Retina (tissue), 1 donor: ENCODE data around the gene CDH13.
A peak's percentile ranks its signal among the peaks of the same experiment; 100 is the strongest.

Experiments used
- DNase-seq: peaks from one replicate; pipeline ENCODE4 v3.0.0-alpha.2; 2016

Gene CDH13

DNA sequence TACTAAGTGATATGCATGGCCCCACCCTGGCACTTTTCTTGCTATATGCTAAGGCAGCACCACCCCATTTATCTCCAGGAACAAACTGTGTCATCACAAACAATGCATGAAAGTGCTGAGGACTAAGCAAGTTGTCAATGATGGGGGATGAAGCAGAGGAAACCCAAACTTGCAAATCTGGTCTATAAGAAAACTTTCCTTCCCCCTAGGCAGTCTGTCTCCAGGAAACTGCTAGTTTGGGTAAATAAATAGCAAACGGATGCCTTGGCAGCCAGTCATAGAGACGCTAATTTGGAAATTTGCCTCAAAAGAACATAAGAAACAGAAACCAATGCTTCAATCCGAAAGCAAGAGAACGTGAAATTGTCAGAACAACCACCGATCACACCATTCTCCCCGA is 1175.4 kb downstream of the CDH13 start:
- DNase-seq = no peak

DNA sequence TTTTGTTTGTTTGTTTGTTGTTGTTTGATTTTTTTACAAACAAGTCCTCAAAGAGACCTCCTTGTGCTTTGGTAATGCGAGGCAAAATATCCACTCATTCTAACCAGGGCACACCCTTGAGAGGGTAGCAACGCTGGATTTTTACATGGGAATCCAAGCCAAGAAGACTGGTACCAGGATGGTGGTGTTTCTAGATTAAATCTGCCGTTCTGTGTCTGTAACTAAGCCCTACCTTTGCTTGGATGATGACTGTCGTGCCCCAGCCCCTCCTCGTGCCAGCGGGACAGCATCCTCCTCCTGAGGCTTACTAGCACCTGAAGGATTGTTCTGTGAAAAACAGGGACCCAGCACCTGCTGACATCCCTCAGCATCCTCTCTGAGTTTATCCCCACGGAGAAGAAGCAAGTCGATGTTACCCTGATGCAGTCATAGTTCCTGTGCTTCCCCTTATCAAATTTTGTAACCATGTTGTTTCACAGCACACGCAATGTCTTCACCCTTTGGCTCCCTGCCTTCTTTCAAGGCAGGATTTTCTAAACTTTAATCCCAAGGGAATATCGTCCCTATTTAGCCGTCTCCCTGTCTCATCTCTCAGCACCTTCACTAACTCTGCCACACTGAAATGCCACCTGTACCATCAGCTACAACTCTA is 1175.9 kb downstream of the CDH13 start:
- DNase-seq = no peak

- DNase-seq = no peak
Measured at GRCh38 chr16:83803811-83804210, 1177.0 kb downstream of the CDH13 start.

DNA sequence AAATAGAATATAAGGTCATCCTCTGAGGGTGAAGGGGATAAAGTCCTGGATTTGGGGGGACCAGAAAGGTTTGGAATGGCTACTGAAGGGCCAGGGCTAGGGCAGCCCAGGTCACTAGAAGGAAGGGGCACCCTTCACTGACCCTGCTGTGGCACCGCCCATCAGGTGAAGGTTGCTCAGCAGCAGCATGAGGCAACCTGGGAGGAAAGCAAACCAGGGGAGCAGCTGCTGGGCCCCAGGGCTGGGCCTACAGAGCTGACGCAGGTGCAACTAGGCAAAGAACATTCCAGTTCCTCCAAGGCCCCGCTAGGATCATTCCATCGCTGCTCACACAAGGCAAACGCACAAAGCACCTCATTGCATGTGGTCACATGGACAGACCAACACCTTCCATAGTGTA is 1177.6 kb downstream of the CDH13 start:
- no peak for DNase-seq

DNA sequence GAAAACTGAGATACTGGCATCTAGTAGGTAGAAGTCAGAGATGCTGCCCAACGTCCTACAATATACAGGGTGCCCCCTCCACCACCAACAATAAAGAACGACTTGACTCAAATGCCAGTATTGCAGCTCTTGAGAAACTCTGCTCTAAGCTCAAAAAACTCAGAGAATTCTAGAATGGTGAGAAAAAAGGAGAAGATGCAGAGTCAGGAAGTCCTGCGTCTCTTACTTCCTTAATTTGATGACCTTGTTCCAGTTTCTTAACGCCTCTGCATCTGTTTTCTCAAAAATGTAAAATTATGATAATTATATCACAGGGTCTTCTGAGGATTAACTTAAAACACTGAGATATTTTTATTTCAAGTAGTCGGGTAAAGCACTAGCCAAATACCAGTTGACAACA is 1179.3 kb downstream of the CDH13 start:
- DNase-seq = no peak

DNA sequence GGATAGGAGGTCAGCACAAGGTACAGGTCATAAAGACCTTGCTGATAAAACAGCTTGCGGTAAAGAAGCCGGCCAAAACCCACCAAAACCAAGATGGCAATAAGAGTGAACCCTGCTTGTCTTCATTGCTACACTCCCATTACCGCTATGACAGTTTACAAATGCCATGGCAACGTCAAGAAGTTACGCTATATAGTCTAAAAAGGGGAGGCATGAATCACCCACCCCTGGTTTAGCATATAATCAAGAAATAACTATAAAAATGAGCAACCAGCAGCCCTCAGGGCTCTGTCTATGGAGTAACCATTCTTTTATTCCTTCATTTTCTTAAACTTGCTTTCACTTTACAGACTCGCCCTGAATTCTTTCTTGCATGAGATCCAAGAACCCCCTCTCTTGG is 1180.0 kb downstream of the CDH13 start:
- DNase-seq = no peak

- no peak for DNase-seq
Measured at GRCh38 chr16:83807327-83807709, 1180.5 kb downstream of the CDH13 start.

GRCh38 chr16:83807710-83808572 is 1181.2 kb downstream of the CDH13 start, which contains the start of gene HSBP1:
Gene HSBP1 (plus strand): TSS chr16:83807978. CDS start chr16:83808077, 99 bp downstream.
- DNase-seq = peak; percentile 94

- DNase-seq = peak; percentile 44
Measured at GRCh38 chr16:83808573-83809014, 1181.8 kb downstream of the CDH13 start.

- DNase-seq = no peak
Measured at GRCh38 chr16:83809092-83809491, 1182.3 kb downstream of the CDH13 start.

DNA sequence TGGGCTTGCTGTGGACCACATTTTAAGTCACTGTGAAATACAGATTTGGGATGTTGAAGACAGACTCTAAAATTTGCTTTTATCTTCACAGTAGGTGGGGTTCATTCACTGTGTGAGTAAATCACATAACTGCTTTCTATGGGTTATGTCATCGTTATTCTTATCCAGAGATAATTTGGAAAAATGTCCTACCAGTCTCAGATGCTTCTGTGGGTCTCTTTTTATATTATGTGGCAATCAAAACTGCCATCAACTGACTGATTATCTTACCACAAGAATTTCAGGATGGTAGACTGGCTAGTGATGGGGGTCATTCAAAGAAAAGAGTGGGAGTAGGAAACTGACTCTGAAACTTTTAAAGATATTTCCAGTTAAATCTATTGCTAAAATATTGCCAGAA is 1184.1 kb downstream of the CDH13 start:
- DNase-seq = no peak

GRCh38 chr16:83813823-83814658 is 1187.3 kb downstream of the CDH13 start:
- peak; percentile 60 for DNase-seq

DNA sequence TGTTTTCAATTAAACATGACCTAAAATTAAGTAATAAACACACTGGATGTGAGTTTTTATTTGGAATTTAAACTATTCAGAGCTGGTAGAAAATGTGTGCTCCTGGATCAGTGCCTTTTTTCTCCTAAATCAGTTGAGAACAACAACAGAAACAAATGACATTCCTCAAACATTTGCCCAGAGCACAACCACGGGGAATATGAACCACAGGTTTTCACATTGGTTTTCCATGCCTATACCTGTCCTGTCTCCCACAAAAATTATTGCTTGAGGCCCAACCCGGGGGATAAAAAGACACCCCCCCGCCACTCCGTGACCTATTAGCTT is 1187.9 kb downstream of the CDH13 start:
- no peak for DNase-seq

DNA sequence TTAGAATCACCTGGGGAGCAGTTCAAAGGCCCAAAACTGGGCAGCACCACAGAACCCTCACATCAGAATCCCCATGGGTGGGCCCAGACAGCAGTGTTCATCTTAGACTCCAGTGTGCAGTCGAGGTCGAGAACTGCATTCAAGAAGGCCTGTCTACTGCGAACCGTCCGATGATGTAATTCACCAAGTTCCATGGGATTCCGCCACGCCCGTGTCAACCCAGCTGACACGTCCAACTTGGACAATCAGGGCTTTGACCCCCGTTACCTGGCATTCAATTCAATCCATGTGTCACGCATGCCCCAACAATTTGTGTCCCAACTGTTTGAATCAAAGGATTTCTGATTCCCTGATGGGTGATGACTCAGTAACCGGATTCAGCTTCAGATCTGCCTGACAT is 1190.3 kb downstream of the CDH13 start:
- DNase-seq = no peak

GRCh38 chr16:83818276-83818675 is 1191.5 kb downstream of the CDH13 start:
- no peak for DNase-seq

DNA sequence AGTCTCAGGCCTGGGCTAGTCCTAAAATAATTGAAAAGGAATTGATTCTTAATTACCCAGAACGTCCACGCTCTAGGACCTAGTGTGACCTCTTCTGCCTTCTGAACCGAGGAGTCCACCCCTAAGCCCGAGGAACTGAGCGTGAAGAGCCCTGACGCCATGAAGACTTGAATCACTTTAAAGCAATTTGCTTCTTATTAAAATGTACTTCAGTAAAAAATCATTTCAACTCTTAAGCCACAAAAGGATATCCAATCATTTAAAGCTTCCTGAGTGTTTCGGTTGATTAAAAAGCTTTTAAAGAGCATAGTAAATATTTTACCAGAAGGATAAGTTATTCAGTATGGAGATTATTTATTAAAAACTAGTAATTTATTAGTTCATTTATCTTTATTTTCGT is 1192.6 kb downstream of the CDH13 start:
- DNase-seq = no peak

- DNase-seq = peak; percentile 85
Measured at GRCh38 chr16:83826146-83826913, 1199.6 kb downstream of the CDH13 start.

- DNase-seq = no peak
Measured at GRCh38 chr16:83830091-83830768, 1203.5 kb downstream of the CDH13 start.

DNA sequence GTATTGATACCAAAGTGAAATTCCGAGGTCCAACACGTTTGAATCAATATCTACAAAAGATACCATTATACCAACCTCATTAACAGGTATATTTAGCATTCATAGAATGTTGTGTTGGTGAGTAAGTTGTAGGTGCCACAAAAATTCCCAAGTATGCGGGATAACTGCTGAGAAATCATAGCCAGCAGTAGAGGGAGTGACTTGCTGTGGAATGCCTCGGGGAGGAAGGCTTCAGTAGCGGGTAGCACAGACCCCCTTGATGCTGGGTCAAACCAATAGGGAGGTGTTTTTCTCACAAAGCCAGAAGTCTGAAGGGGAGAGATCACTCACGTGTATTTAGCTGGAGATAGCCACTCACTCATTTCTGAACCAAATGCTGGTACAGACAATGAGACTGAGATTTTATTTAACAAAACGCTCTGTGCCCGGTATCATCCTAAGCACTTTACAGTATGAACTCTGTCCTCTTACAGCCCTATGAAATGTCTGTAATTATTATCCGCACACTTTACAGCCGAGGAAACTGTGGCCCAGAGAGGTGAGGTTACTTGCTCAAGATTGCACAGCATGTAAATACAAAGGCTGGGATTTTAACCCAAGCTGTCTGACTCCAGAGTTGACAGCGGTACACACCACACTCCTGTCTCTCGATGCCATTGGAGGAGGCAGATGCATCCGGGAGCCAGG is 1204.1 kb downstream of the CDH13 start:
- DNase-seq = peak; percentile 16

DNA sequence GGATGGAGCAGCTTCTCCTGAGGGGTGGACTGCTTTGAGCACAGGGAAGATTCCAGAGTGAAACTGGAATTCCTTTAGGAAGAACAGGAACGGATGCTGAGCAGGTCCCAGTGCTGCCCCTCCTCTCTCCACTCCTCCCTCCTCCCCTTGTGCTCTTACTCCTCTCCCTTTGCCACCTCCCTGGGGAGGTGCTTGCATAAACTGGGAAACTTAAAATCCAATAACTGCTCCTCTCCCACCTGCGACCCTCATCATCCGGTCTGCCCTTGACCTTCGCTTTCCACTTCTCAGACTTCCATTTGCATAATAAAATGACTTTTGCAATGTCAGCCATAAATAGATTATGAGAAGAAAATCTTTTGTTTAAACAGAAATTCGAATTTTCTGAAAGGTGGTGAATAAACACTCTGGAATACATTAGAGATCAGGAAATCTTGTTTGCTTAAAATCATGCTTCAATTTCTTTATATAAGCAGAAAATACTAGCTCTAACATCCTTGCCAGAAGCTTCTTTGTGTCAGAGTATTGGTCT is 1204.8 kb downstream of the CDH13 start:
- DNase-seq = peak; percentile 24

GRCh38 chr16:83833921-83834320 is 1207.2 kb downstream of the CDH13 start:
- DNase-seq = no peak
